HG02623 (cell line): ENCODE results near the gene LASP1NB.
"Not testable (repeated sequence)": the region's sequence is repeated elsewhere in the genome, so short reads cannot be mapped to it uniquely, and the experiment has no call there.

Experiments
- ATAC-seq: cut with Tn5 transposase; IDR thresholded peaks from one replicate; pipeline ENCODE4 v1.9.1; 2021; ENCODE audit warnings: moderate library complexity; ENCODE audit not compliant: unreplicated experiment

Gene LASP1NB

DNA sequence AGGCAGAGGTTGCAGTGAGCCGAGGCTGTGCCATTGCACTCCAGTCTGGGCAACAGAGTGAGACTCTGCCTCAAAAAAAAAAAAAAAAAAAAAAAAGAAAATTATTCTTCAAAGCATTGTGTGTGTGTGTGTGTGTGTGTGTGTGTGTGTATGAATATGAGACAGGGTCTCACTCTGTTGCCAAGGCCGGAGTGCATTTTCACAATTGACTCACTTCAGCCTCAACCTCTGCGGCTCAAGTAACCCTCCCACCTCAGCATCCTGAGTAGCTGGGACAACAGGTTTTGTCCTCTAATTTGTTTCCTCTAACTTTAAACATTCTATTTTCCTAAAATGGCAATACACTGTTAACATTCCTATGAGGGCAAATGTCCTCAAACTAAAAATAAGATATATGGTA lies 34.1 kb downstream of the LASP1NB start:
- no peak for ATAC-seq

DNA sequence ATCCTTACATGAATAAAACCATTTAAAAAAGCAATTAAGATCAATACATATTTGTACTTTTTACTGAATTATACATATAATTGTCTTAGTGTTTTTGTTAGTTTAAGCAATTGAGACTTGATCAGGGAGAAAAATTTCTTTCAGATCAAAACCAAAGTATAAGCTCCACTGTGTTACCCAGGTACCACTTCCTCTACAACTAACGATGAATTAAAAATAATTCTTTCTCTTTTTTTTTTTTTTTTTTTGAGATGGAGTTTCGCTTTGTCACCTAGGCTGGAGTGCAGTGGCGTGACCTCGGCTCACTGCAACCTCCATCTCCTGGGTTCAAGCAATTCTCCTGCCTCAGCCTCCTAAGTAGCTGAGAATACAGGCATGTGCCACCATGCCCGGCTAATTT lies 35.0 kb downstream of the LASP1NB start:
- ATAC-seq, result no peak

DNA sequence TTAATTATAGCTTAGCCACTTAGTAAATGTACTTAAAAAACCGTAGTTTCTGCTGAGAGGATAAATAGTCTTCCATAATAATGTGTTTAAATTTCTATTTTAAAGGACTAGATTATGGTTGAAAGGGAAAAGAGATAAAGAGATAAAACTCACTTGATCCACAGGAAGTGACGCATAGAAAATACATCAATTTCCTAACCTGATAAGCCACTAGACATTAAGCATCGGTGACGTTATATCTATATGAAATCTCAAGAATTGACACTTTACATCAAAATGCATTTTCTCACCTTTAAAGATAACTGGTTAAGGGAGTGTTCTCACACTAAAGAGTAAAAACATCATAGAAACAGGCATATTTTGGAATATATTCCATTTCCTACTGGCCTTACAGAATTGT lies 36.0 kb downstream of the LASP1NB start:
- ATAC-seq, result no peak

DNA sequence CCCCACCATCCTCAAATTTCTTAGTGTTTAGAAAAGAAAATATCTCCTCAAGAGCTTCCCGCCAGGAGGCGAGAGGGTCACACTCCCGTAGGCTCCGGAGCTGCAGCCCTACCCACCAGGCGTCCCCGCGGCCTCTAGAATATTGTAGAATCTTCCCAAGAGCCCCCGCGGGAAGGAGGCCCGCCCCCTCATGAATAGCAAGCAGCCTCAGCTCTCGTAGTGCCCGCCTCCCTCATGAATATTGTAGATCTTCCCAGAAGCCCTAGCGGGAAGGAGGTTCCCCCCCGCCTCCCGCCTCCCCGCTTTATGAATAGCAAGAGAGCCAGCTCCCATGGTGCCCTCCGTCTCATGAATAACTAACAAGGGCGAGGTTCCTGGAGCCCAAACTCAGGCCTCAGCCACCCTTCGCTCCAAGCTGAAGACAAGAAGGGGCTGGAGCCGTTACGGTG lies 41.9 kb downstream of the LASP1NB start, which contains the start of gene FBXO47:
FBXO47 (minus strand) TSS at position 114 of the 449 bp plus-strand sequence. CDS start 4,378 bp downstream, outside the sequence.
- ATAC-seq, result no peak

DNA sequence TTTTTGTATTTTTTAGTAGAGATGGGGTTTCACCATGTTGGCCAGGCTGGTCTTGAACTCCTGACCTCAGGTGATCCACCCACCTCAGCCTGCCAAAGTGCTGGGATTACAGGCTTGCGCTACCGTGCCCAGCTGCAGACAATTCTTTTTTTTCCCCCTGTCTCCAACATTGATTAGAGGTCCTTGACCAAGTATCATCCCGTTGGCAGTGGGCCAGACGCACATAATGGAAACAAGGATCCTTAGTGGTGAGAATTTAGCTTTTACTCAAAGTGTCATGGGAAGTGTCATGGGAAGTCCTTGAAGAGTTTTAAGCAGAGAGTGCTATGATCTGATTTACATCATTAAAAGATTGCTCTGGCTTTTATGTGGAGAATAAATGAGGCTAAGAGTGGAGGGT lies 43.9 kb downstream of the LASP1NB start:
- ATAC-seq, result no peak

DNA sequence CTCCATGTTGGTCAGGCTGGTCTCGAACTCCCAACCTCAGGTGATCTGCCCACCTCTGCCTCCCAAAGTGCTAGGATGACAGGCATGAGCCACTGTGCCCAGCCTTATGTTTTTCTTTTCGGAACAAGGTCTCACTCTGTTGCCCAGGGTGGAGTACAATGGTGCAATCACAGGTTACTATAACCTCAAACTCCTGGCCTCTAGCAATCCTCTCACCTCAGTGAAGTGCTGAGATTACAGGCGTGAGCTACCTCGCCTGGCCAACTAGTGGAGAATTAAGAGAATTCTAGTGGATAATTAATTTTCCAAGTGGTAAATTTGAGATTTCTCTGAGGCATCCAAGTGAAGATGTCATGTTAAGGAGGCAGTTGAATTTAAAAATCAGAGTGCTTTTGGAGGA lies 44.7 kb downstream of the LASP1NB start:
- ATAC-seq, result no peak

DNA sequence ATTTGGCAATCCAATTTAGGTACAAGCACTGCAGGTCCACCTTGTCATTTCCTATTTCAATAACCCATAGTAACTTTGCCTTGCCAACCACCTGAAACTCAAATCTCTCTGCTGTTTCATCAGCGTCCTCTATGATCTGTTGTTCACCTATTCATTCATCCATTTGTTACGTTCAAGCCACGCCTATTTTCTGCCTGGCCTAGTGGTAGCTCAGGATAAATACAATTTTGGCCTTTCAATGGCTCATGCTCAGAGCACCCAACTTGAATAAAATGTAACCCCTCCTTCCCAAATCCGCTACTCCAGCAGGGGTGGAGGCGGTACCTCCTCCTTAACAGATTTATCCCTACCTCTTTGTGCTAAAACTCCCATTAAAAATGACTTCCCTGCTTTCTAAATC lies 45.4 kb downstream of the LASP1NB start:
- ATAC-seq, result no peak

DNA sequence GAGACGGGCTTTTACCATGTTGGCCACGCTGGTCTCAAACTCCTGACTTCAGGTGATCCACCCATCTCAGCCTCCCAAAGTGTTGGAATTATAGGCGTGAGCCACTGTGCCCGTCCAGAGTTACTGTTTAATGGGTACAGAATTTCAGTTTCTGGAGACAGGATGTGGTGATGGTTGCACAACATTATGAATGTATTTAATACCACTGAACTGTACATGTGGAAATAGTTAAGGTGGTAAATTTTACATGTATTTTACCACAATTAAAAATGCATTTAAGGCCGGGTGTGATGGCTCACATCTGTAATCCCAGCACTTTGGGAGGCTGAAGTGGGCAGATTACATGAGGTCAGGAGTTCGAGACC lies 50.8 kb downstream of the LASP1NB start:
- not testable (repeated sequence) for ATAC-seq

DNA sequence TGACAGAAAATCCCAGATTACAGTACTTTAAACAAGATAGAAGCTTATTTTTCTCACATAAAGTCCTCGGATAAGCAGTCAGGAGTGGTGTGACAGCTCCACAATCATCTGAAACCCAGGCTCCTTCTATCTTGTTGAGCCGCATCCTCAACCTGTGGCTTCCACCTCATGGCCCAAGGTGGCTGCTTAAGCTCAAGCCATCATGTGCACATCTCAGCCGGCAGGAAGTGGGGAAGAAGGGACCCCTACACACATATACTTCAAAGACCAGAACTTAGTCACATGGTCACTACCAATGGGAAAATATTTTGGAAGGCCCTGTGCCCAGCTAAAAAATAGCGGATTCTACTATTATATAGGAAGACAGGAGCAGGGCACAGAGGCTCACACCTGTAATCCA lies 52.8 kb downstream of the LASP1NB start:
- ATAC-seq, result no peak
